Spleen (tissue), 11 donors: ENCODE data around the gene FRK. TPM values are rescaled to one million over a fixed set of nuclear protein-coding genes. Genes with fewer than 3 reads are reported as not detected.

Experiments used
- DNase-seq: peaks from one replicate; pipeline ENCODE4 v3.0.0-alpha.2; 2020
- H3K27ac ChIP-seq, 8 donors: fragments of 200-600 bp; sonication (generic) in 7 of 8; 1 replicate in 4 of 8; 2 replicates in 4 of 8; pipeline versions ENCODE4 v1.5.0 to v1.8.0; 2016 to 2021; ENCODE audit warnings: inconsistent platforms in 4 of 8, mild to moderate bottlenecking in 4 of 8, moderate library complexity in 1 of 8
- H3K27me3 ChIP-seq, 7 donors: fragments of 200-600 bp; sonication (generic) in 6 of 7; replicated peaks in 1 of 7; 1 replicate in 4 of 7; 2 replicates in 3 of 7; pipeline versions ENCODE4 v1.5.0 to v1.8.0; 2016 to 2021; ENCODE audit warnings: inconsistent platforms in 3 of 7, mild to moderate bottlenecking in 1 of 7
- H3K36me3 ChIP-seq, 6 donors: fragments of 200-600 bp; sonication (generic) in 5 of 6; 1 replicate in 4 of 6; 2 replicates in 2 of 6; pipeline versions ENCODE4 v1.5.0 to v1.8.0; 2016 to 2021; ENCODE audit warnings: inconsistent platforms in 2 of 6
- H3K4me1 ChIP-seq, 6 donors: fragments of 200-600 bp; sonication (generic) in 5 of 6; 1 replicate in 3 of 6; 2 replicates in 3 of 6; pipeline versions ENCODE4 v1.5.0 to v1.8.0; 2016 to 2021; ENCODE audit warnings: inconsistent platforms in 3 of 6
- H3K4me3 ChIP-seq, 8 donors: fragments of 200-600 bp; sonication (generic) in 7 of 8; 1 replicate in 4 of 8; 2 replicates in 4 of 8; pipeline versions ENCODE4 v1.5.0 to v1.8.0; 2016 to 2021; ENCODE audit warnings: inconsistent platforms in 4 of 8, mild to moderate bottlenecking in 4 of 8, moderate library complexity in 2 of 8
- H3K9me3 ChIP-seq, 8 donors: fragments of 200-600 bp; sonication (generic) in 7 of 8; 1 replicate in 4 of 8; 2 replicates in 4 of 8; pipeline versions ENCODE4 v1.5.0 to v1.8.0; 2016 to 2021; ENCODE audit warnings: inconsistent platforms in 4 of 8
- POLR2A ChIP-seq, 3 donors: fragments of 450-650 bp; IDR thresholded peaks; one replicate each; pipeline ENCODE4 v1.5.1; 2017; ENCODE audit warnings: antibody characterized with exemption in 3 of 3, mild to moderate bottlenecking in 1 of 3
- POLR2AphosphoS5 ChIP-seq, 3 donors: sonication (generic); formaldehyde crosslinking; IDR thresholded peaks; one replicate each; pipeline ENCODE4 v1.5.1; 2017; ENCODE audit warnings: antibody characterized with exemption in 3 of 3
- WGBS, 5 donors: extraction: QIAGEN DNeasy Blood & Tissue Kit in 3 of 5; methylation state at CpG; one replicate each; pipeline versions ENCODE4 v1.1.5 to v1.1.7; 2013 to 2018; 5-methylcytosine and 5-hydroxymethylcytosine counted together
- intact Hi-C: fragments of 100-400 bp; cut with DNase I; formaldehyde crosslinking; loops from one replicate; pipeline ENCODE4 v1.15.0; 2023; ENCODE audit warnings: low total_unique reads
- polyA plus RNA-seq, 3 donors: library from polyadenylated mRNA; stranded (reverse); fragments of 200-250 nt; gene quantifications; one replicate each; pipeline ENCODE4 v1.2.1, GENCODE V29; 2013
- total RNA-seq, 7 donors: library from RNA; depleted of rRNA in 3 of 7; stranded (reverse); fragments of >200 nt in 3 of 7; fragmentation: NEBNext Ultra II Directional in 4 of 7; extraction: Animal tissue kit (Norgen Biotek cat#: 25700) in 4 of 7; gene quantifications; one replicate each; pipeline versions ENCODE4 v1.1.0 to v1.2.1, GENCODE V29; 2016 to 2021
- TF ChIP-seq, protein P1 (sequence below), 11 experiments: fragments of 200-600 bp in 7 of 11; fragments of 450-650 bp in 4 of 11; sonication (generic) in 4 of 11; IDR thresholded peaks in 8 of 11; conservative IDR thresholded peaks in 3 of 11; 1 replicate in 7 of 11; 2 replicates in 4 of 11; pipeline versions ENCODE4 v1.4.0 to v1.8.0; 2016 to 2021; ENCODE audit warnings: antibody characterized with exemption in 11 of 11, inconsistent platforms in 4 of 11, mild to moderate bottlenecking in 1 of 11
- donor health status: healthy with polysubstance abuse.
- donor health status: DM: no; HTN: no; CAD: no; lungs with moderate emphysema.
- donor health status: DM: no; HTN: no; CAD: no.
- donor health status: Bipolar disorder and iron deficiency.
- donor health status: healthy.
- donor health status: DM: no; HTN: no; CAD: no.
- donor health status: DM: yes; HTN: yes; CAD: no.

The FRK gene
- total and polyA plus RNA-seq, 10 donors: 0.20 to 2.8 (median 0.78) TPM

DNA sequence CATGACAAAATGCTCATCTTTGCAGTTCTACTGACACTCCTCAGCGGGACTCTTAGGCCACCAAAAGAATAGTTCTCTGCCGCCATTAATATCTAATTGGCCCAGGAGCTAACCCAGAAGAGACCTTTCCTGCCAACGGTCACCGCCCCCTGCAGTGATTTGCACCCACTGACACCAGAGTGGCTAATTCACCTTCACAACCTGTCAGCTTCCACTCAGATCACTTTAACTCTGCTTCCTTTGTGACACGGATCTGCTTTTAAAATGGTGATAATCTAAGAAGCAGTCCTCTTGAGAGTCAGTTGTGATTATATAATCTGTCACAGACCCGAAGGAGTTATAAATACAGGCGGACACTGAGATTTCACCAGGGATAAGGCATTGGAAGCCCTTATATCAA, 172.8 kb downstream of the FRK start:
- Histone ChIP-seq H3K27ac (no peak overlapping the region), H3K9me3 (no peaks in the 10 kb centered on the region), H3K4me1 (no peaks in the 10 kb centered on the region), H3K4me3 (no peak overlapping the region), H3K36me3 (no peaks in the 10 kb centered on the region), H3K27me3 (no peaks in the 10 kb centered on the region)
- no peak for DNase-seq
- TF ChIP-seq, protein P1, sequence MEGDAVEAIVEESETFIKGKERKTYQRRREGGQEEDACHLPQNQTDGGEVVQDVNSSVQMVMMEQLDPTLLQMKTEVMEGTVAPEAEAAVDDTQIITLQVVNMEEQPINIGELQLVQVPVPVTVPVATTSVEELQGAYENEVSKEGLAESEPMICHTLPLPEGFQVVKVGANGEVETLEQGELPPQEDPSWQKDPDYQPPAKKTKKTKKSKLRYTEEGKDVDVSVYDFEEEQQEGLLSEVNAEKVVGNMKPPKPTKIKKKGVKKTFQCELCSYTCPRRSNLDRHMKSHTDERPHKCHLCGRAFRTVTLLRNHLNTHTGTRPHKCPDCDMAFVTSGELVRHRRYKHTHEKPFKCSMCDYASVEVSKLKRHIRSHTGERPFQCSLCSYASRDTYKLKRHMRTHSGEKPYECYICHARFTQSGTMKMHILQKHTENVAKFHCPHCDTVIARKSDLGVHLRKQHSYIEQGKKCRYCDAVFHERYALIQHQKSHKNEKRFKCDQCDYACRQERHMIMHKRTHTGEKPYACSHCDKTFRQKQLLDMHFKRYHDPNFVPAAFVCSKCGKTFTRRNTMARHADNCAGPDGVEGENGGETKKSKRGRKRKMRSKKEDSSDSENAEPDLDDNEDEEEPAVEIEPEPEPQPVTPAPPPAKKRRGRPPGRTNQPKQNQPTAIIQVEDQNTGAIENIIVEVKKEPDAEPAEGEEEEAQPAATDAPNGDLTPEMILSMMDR (IDR thresholded peaks at IDR 0.05 in 8 of 11, conservative IDR thresholded peaks at IDR 0.05 in 3 of 11): no peak
- TF ChIP-seq POLR2A (IDR thresholded peaks at IDR 0.05) (no peak), POLR2AphosphoS5 (IDR thresholded peaks at IDR 0.05) (no peak)
- intact Hi-C loops: no loop called here
- 76 to 85% (median 83%) methylated on average over 7 of the region's 7 CpGs for WGBS, 5 donors

DNA sequence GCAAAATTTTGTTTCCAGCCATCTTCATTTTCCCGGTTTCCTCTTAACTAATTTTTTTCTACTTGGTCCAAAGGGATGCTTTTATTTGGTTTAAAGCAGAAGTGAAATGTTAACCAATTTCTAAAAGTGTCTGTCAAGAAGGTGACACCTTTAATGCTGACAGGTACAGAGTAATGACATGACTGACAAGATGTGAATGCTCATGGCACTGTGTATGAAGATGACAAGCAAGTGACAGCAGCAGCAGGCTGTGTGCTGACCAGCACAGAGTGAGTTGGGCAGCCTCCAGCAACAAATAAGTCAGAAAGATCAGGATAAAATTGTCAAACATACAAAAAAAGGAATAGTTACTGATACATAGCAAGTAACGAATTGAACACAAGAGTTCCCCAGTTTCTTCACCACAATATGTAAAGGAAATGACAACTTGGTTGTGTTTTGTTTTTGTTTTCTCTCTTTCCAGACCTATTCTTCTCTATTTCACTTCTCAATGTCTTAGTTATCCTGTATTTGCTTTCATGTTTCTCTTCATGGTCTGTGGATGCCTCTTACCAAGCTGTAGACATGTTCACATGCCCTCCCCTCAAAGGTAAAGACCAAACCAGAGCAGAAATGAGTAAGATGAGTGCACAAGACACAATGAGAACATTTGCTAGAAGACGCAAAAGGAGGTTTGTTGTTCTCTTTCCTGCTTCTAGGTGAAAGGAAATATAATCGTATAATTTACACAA, 174.9 kb downstream of the FRK start:
- intact Hi-C loops: no loop called here
- no peak overlapping the region for H3K27ac ChIP-seq
- H3K4me3 ChIP-seq: no peak overlapping the region
- no peaks in the 10 kb centered on the region for H3K27me3 ChIP-seq
- TF ChIP-seq, protein P1 (IDR thresholded peaks at IDR 0.05 in 8 of 11, conservative IDR thresholded peaks at IDR 0.05 in 3 of 11): no peak
- TF ChIP-seq POLR2AphosphoS5 (IDR thresholded peaks at IDR 0.05): no peak
- no peak for TF ChIP-seq POLR2A (IDR thresholded peaks at IDR 0.05)
- DNase-seq: no peak
- no peaks in the 10 kb centered on the region for H3K9me3 ChIP-seq
- 61 to 72% (median 69%) methylated on average over 4 of the region's 4 CpGs for WGBS, 5 donors
- no peaks in the 10 kb centered on the region for H3K36me3 ChIP-seq
- H3K4me1 ChIP-seq: no peaks in the 10 kb centered on the region

DNA sequence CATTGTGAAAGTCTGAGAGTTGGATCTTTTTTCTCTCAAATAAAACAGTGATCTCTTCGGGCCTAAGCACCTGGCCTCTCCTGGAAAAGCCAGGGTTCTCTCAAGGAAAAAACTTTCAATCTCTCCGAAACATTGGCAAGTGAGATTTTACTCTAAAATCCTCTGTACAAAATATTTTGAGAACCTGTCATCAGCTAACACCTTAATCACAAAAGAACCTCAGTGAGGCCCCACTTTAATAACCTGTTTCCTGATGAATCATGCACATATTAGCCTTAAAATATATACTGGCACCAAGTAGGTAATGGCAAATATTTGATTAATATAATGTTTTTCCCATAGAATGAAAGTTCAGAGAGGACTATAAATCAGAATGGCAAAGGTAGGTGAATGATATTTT, 177.9 kb downstream of the FRK start:
- intact Hi-C loops: no loop called here
- DNase-seq: no peak
- Histone ChIP-seq H3K9me3 (no peaks in the 10 kb centered on the region), H3K36me3 (no peaks in the 10 kb centered on the region), H3K27me3 (no peaks in the 10 kb centered on the region), H3K4me3 (no peak overlapping the region), H3K4me1 (no peaks in the 10 kb centered on the region), H3K27ac (no peak overlapping the region)
- 83 to 94% (median 84%) methylated on average over 2 of the region's 2 CpGs for WGBS, 5 donors
- TF ChIP-seq POLR2AphosphoS5 (IDR thresholded peaks at IDR 0.05): no peak
- TF ChIP-seq, protein P1 (IDR thresholded peaks at IDR 0.05 in 8 of 11, conservative IDR thresholded peaks at IDR 0.05 in 3 of 11): no peak
- no peak for TF ChIP-seq POLR2A (IDR thresholded peaks at IDR 0.05)

- no peak for TF ChIP-seq POLR2A (IDR thresholded peaks at IDR 0.05)
- TF ChIP-seq POLR2AphosphoS5 (IDR thresholded peaks at IDR 0.05): no peak
- TF ChIP-seq, protein P1 (IDR thresholded peaks at IDR 0.05 in 8 of 11, conservative IDR thresholded peaks at IDR 0.05 in 3 of 11): no peak
- no peaks in the 10 kb centered on the region for H3K9me3 ChIP-seq
- no peaks in the 10 kb centered on the region for H3K27me3 ChIP-seq
- no peak for DNase-seq
- 65 to 81% (median 72%) methylated on average over 5 of the region's 5 CpGs for WGBS, 5 donors
- no peaks in the 10 kb centered on the region for H3K36me3 ChIP-seq
- no peak overlapping the region for H3K27ac ChIP-seq
- H3K4me3 ChIP-seq: no peak overlapping the region
- H3K4me1 ChIP-seq: no peaks in the 10 kb centered on the region
- intact Hi-C loops: no loop called here
Observed at GRCh38 chr6:115882174-115882573, 178.5 kb downstream of the FRK start.

Other genes starting within 250 kb of the FRK start
- gene NT5DC1, start 40.0 kb upstream of the FRK start, total RNA-seq: 10 to 100 TPM; 11.3 to 47.5 (median 37.1) TPM
- 1 to 10 TPM; 7.4 to 9.1 (median 7.5) TPM for gene NT5DC1, start 40.0 kb upstream of the FRK start, polyA plus RNA-seq
- 1 to 10 TPM in 5 of 7 donors, under 1 TPM in 1, not detected in 1; 0.77 to 3.4 (median 1.4) TPM for gene COL10A1, start 65.2 kb upstream of the FRK start, total RNA-seq
- gene COL10A1, start 65.2 kb upstream of the FRK start, polyA plus RNA-seq: under 1 TPM; 0.02 to 0.83 (median 0.04) TPM
- 10 to 100 TPM; 11.2 to 19.0 (median 13.5) TPM for gene TSPYL4, start 193.2 kb upstream of the FRK start, total RNA-seq
- gene TSPYL4, start 193.2 kb upstream of the FRK start, polyA plus RNA-seq: 1 to 10 TPM; 7.2 to 7.8 (median 7.5) TPM
- gene TSPYL1, start 219.0 kb upstream of the FRK start, total RNA-seq: 10 to 100 TPM; 63.1 to 97.7 (median 73.4) TPM
- 10 to 100 TPM; 28.7 to 41.7 (median 29.2) TPM for gene TSPYL1, start 219.0 kb upstream of the FRK start, polyA plus RNA-seq